Body of pancreas (tissue), 4 donors: ENCODE measurements around the gene KLF17.

ENCODE experiments used
- POLR2A ChIP-seq, 3 donors: fragments of 450-650 bp; IDR thresholded peaks; one replicate each; pipeline ENCODE4 v1.6.1; 2016; ENCODE audit warnings: antibody characterized with exemption in 3 of 3, mild to moderate bottlenecking in 2 of 3
- TF ChIP-seq, protein P1 (sequence below), 7 experiments: fragments of 450-650 bp in 4 of 7; fragments of 200-600 bp in 3 of 7; sonication (generic) in 3 of 7; IDR thresholded peaks; one replicate each; pipeline ENCODE4 v1.5.1; 2016 to 2019; ENCODE audit warnings: antibody characterized with exemption in 7 of 7

DNA sequence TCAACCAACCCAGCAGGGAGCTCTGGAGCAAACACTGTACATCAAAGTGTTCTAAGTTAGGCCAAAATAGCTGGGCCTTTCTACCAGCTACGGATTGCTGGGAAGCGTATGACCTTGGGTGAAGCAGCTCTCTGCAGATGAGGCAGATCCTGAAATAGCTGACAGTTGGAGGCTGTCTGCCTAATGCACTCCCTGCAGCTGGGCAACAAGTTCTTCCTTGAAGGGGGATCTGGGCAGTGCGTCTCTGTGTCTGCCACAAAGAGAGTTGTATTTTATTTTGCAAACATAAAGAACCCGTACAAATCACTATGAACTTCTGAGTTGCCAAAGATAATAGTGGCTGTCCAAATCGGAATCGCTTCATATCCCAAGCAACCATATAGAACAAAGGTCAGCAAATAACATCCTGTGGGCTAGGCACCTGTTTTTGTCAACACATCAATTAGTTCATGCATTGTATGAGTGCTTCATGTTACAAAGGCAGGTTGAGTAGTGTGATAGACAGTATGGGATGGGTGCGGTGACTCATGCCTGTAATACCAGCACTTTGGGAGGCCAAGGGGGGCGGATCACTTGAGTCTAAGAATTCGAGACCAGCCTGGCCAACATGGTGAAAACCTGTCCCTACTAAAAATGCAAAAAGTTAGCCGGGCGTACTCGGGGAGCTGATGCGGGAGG lies 29.1 kb upstream of the KLF17 start:
- no peak for TF ChIP-seq POLR2A (IDR thresholded peaks at IDR 0.05)
- TF ChIP-seq, protein P1, sequence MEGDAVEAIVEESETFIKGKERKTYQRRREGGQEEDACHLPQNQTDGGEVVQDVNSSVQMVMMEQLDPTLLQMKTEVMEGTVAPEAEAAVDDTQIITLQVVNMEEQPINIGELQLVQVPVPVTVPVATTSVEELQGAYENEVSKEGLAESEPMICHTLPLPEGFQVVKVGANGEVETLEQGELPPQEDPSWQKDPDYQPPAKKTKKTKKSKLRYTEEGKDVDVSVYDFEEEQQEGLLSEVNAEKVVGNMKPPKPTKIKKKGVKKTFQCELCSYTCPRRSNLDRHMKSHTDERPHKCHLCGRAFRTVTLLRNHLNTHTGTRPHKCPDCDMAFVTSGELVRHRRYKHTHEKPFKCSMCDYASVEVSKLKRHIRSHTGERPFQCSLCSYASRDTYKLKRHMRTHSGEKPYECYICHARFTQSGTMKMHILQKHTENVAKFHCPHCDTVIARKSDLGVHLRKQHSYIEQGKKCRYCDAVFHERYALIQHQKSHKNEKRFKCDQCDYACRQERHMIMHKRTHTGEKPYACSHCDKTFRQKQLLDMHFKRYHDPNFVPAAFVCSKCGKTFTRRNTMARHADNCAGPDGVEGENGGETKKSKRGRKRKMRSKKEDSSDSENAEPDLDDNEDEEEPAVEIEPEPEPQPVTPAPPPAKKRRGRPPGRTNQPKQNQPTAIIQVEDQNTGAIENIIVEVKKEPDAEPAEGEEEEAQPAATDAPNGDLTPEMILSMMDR (IDR thresholded peaks at IDR 0.05) = no peak
